ENCODE measurements around the gene CCDC78. TPM values are rescaled to one million over a fixed set of nuclear protein-coding genes. Genes with fewer than 3 reads are reported as not detected.

Gene CCDC78
- total RNA-seq, 1 experiment from 2014 or later: 3.5 TPM

GRCh38 chr16:689175-689897, 36.9 kb downstream of the CCDC78 start:
- Mint-ChIP-seq H3K36me3 (ENCODE audit: insufficient read depth, unreplicated experiment) (peaks cover 26% of the 10 kb centered on the region), H3K4me1 (ENCODE audit: low read depth, unreplicated experiment) (peaks cover 7% of the 10 kb centered on the region), H3K9me3 (ENCODE audit: unreplicated experiment) (no peaks in the 10 kb centered on the region), H3K27ac (ENCODE audit: unreplicated experiment) (peak overlapping the region; percentile 95), H3K4me3 (ENCODE audit: unreplicated experiment) (peak overlapping the region; percentile 87), H3K27me3 (ENCODE audit: insufficient read depth, unreplicated experiment) (no peaks in the 10 kb centered on the region)
- Histone ChIP-seq H3K4me3 (ENCODE audit: low read depth, low read length) (peak overlapping the region; percentile 65), H3K9me3 (no peaks in the 10 kb centered on the region), H3K27me3 (replicated peaks; ENCODE audit: control insufficient read depth, insufficient read depth, low read length) (no peaks in the 10 kb centered on the region), H3K4me1 (peaks cover 22% of the 10 kb centered on the region; the same call in 1 of the 2 replicates), H3K36me3 (ENCODE audit: control insufficient read depth, insufficient read depth, low read length) (no peaks in the 10 kb centered on the region)
- no peak for DNase-seq
- CTCF ChIA-PET: interaction anchor here (0.6 kb wide), 1 partner anchor 22 kb away, joined by 3 read pairs; the partner anchor contains the start of gene RHOT2
- no peak for TF ChIP-seq CTCF (IDR thresholded peaks at IDR 0.05; ENCODE audit: insufficient read depth in 1 of 2, low read depth in 1 of 2, low read length in 1 of 2, severe bottlenecking in 1 of 2, unreplicated experiment in 1 of 2)
- intact Hi-C loops (cut with micrococcal nuclease; ENCODE audit: unreplicated experiment): no loop called here
- BruUV-seq (replicated peaks): no TSS peak
- POLR2A ChIA-PET: interaction anchor here (0.6 to 1.4 kb wide), 2 partner anchors 9 to 573 kb away, joined by 3 to 6 read pairs; partner anchors contain the start of gene STUB1

GRCh38 chr16:687499-687898, 38.7 kb downstream of the CCDC78 start:
- Histone ChIP-seq H3K36me3 (ENCODE audit: control insufficient read depth, insufficient read depth, low read length) (0 out of 2 replicates have a peak, but pooled peaks cover 1% of the 10 kb centered on the region), H3K4me3 (ENCODE audit: low read depth, low read length) (no peak overlapping the region), H3K27me3 (replicated peaks; ENCODE audit: control insufficient read depth, insufficient read depth, low read length) (no peaks in the 10 kb centered on the region), H3K4me1 (peaks cover 23% of the 10 kb centered on the region), H3K9me3 (no peaks in the 10 kb centered on the region)
- POLR2A ChIA-PET: interaction anchor here (1.3 kb wide), 1 partner anchor 34 kb away, joined by 6 read pairs; the partner anchor contains the start of gene ANTKMT
- no peak for TF ChIP-seq CTCF (IDR thresholded peaks at IDR 0.05; ENCODE audit: insufficient read depth in 1 of 2, low read depth in 1 of 2, low read length in 1 of 2, severe bottlenecking in 1 of 2, unreplicated experiment in 1 of 2)
- BruUV-seq (replicated peaks): no TSS peak
- peaks cover 44% of the 10 kb centered on the region for H3K36me3 Mint-ChIP-seq (ENCODE audit: insufficient read depth, unreplicated experiment)
- H3K27ac Mint-ChIP-seq (ENCODE audit: unreplicated experiment): no peak overlapping the region
- DNase-seq: no peak
- H3K4me3 Mint-ChIP-seq (ENCODE audit: unreplicated experiment): no peak overlapping the region
- peaks cover 7% of the 10 kb centered on the region for H3K4me1 Mint-ChIP-seq (ENCODE audit: low read depth, unreplicated experiment)
- CTCF ChIA-PET: no interaction called here
- intact Hi-C loops (cut with micrococcal nuclease; ENCODE audit: unreplicated experiment): no loop called here
- H3K27me3 Mint-ChIP-seq (ENCODE audit: insufficient read depth, unreplicated experiment): no peaks in the 10 kb centered on the region
- H3K9me3 Mint-ChIP-seq (ENCODE audit: unreplicated experiment): no peaks in the 10 kb centered on the region

- intact Hi-C loops (cut with micrococcal nuclease; ENCODE audit: unreplicated experiment): no loop called here
- Histone ChIP-seq H3K9me3 (no peaks in the 10 kb centered on the region), H3K36me3 (ENCODE audit: control insufficient read depth, insufficient read depth, low read length) (0 out of 2 replicates have a peak, but pooled peaks cover 4% of the 10 kb centered on the region), H3K4me1 (peaks cover 27% of the 10 kb centered on the region), H3K27me3 (replicated peaks; ENCODE audit: control insufficient read depth, insufficient read depth, low read length) (no peaks in the 10 kb centered on the region), H3K4me3 (ENCODE audit: low read depth, low read length) (no peak overlapping the region)
- H3K4me1 Mint-ChIP-seq (ENCODE audit: low read depth, unreplicated experiment): peaks cover 7% of the 10 kb centered on the region
- no peak for TF ChIP-seq CTCF (IDR thresholded peaks at IDR 0.05; ENCODE audit: insufficient read depth in 1 of 2, low read depth in 1 of 2, low read length in 1 of 2, severe bottlenecking in 1 of 2, unreplicated experiment in 1 of 2)
- no TSS peak for BruUV-seq (replicated peaks)
- ChIA-PET CTCF (interaction anchor here (0.7 kb wide), 1 partner anchor 12 kb away, joined by 3 read pairs; no protein-coding TSS in a partner anchor), POLR2A (interaction anchor here (1.3 kb wide), 1 partner anchor 35 kb away, joined by 6 read pairs; the partner anchor contains the start of gene ANTKMT)
- H3K27ac Mint-ChIP-seq (ENCODE audit: unreplicated experiment): peak overlapping the region; percentile 84
- DNase-seq: no peak
- no peaks in the 10 kb centered on the region for H3K27me3 Mint-ChIP-seq (ENCODE audit: insufficient read depth, unreplicated experiment)
- H3K4me3 Mint-ChIP-seq (ENCODE audit: unreplicated experiment): no peak overlapping the region
- H3K9me3 Mint-ChIP-seq (ENCODE audit: unreplicated experiment): no peaks in the 10 kb centered on the region
- H3K36me3 Mint-ChIP-seq (ENCODE audit: insufficient read depth, unreplicated experiment): peaks cover 53% of the 10 kb centered on the region
Measured at GRCh38 chr16:686459-687260, 39.6 kb downstream of the CCDC78 start.

All from Caco-2 (cell line).